ENCODE results near the gene B4GALT5. TPM values are rescaled to one million over a fixed set of nuclear protein-coding genes. Genes with fewer than 3 reads are reported as not detected.
"Not testable (repeated sequence)": the region's sequence is repeated elsewhere in the genome, so short reads cannot be mapped to it uniquely, and the experiment has no call there.

The B4GALT5 gene
- total and polyA plus RNA-seq, 2 donors (not counting 1 experiment from before 2014, with no cell fraction given), result 21.0 to 28.0 TPM

- Histone ChIP-seq H3K4me3 (replicated peaks in 1 of 4; ENCODE audit: control extremely low read depth in 1 of 4, insufficient read depth in 1 of 4, low read depth in 3 of 4, low read length in 4 of 4) (no peak overlapping the region), H3K27me3 (ENCODE audit: control insufficient read depth, insufficient read depth, low read length) (no peaks in the 10 kb centered on the region), H3K4me2 (ENCODE audit: extremely low read depth, insufficient read depth, low read length) (no peak overlapping the region), H4K20me1 (ENCODE audit: control insufficient read depth, extremely low read depth, insufficient read depth, low read length) (no peaks in the 10 kb centered on the region), H3K27ac (ENCODE audit: insufficient read depth, low read length) (no peak overlapping the region), H2AFZ (ENCODE audit: low read length) (no peak overlapping the region), H3K9ac (ENCODE audit: insufficient read depth, low read length) (no peak overlapping the region), H3K4me1 (ENCODE audit: control insufficient read depth, extremely low read depth, insufficient read depth, low read length) (no peaks in the 10 kb centered on the region), H3K9me3 (ENCODE audit: control insufficient read depth, insufficient read depth, low read depth, low read length) (no peaks in the 10 kb centered on the region), H3K79me2 (ENCODE audit: control insufficient read depth, insufficient read depth, low read length) (no peaks in the 10 kb centered on the region), H3K36me3 (ENCODE audit: control insufficient read depth, insufficient read depth, low read length) (no peaks in the 10 kb centered on the region)
- TF ChIP-seq CTCF (conservative IDR thresholded peaks at IDR 0.05 in 1 of 2, IDR thresholded peaks at IDR 0.05 in 1 of 2; ENCODE audit: low read depth in 1 of 2, low read length in 2 of 2) (no peak), EZH2 (IDR thresholded peaks at IDR 0.05; ENCODE audit: low read length, missing control alignments) (no peak)
- DNase-seq (ENCODE audit: low read depth in 2 of 2), result no peak
Measured at GRCh38 chr20:49727894-49728885, 14.5 kb upstream of the B4GALT5 start.

GRCh38 chr20:49727478-49727877, 13.8 kb upstream of the B4GALT5 start:
- DNase-seq (ENCODE audit: low read depth in 2 of 2), result no peak
- H4K20me1 ChIP-seq (ENCODE audit: control insufficient read depth, extremely low read depth, insufficient read depth, low read length), result no peaks in the 10 kb centered on the region
- H3K4me1 ChIP-seq (ENCODE audit: control insufficient read depth, extremely low read depth, insufficient read depth, low read length), result no peaks in the 10 kb centered on the region
- H3K4me3 ChIP-seq (replicated peaks in 1 of 4; ENCODE audit: control extremely low read depth in 1 of 4, insufficient read depth in 1 of 4, low read depth in 3 of 4, low read length in 4 of 4), result no peak overlapping the region
- no peaks in the 10 kb centered on the region for H3K79me2 ChIP-seq (ENCODE audit: control insufficient read depth, insufficient read depth, low read length)
- TF ChIP-seq EZH2 (IDR thresholded peaks at IDR 0.05; ENCODE audit: low read length, missing control alignments) (no peak), CTCF (conservative IDR thresholded peaks at IDR 0.05 in 1 of 2, IDR thresholded peaks at IDR 0.05 in 1 of 2; ENCODE audit: low read depth in 1 of 2, low read length in 2 of 2) (no peak)
- no peaks in the 10 kb centered on the region for H3K36me3 ChIP-seq (ENCODE audit: control insufficient read depth, insufficient read depth, low read length)
- H3K9ac ChIP-seq (ENCODE audit: insufficient read depth, low read length), result no peak overlapping the region
- H3K27me3 ChIP-seq (ENCODE audit: control insufficient read depth, insufficient read depth, low read length), result no peaks in the 10 kb centered on the region
- no peak overlapping the region for H3K27ac ChIP-seq (ENCODE audit: insufficient read depth, low read length)
- H3K4me2 ChIP-seq (ENCODE audit: extremely low read depth, insufficient read depth, low read length), result no peak overlapping the region
- H2AFZ ChIP-seq (ENCODE audit: low read length), result no peak overlapping the region
- H3K9me3 ChIP-seq (ENCODE audit: control insufficient read depth, insufficient read depth, low read depth, low read length), result no peaks in the 10 kb centered on the region

GRCh38 chr20:49725694-49726093, 12.0 kb upstream of the B4GALT5 start:
- H3K79me2 ChIP-seq (ENCODE audit: control insufficient read depth, insufficient read depth, low read length), result no peaks in the 10 kb centered on the region
- no peak for TF ChIP-seq EZH2 (IDR thresholded peaks at IDR 0.05; ENCODE audit: low read length, missing control alignments)
- TF ChIP-seq CTCF (conservative IDR thresholded peaks at IDR 0.05 in 1 of 2, IDR thresholded peaks at IDR 0.05 in 1 of 2; ENCODE audit: low read depth in 1 of 2, low read length in 2 of 2), result no peak
- no peak overlapping the region for H3K4me3 ChIP-seq (replicated peaks in 1 of 4; ENCODE audit: control extremely low read depth in 1 of 4, insufficient read depth in 1 of 4, low read depth in 3 of 4, low read length in 4 of 4)
- H2AFZ ChIP-seq (ENCODE audit: low read length), result no peak overlapping the region
- H3K27ac ChIP-seq (ENCODE audit: insufficient read depth, low read length), result no peak overlapping the region
- no peaks in the 10 kb centered on the region for H4K20me1 ChIP-seq (ENCODE audit: control insufficient read depth, extremely low read depth, insufficient read depth, low read length)
- no peaks in the 10 kb centered on the region for H3K9me3 ChIP-seq (ENCODE audit: control insufficient read depth, insufficient read depth, low read depth, low read length)
- H3K4me1 ChIP-seq (ENCODE audit: control insufficient read depth, extremely low read depth, insufficient read depth, low read length), result no peaks in the 10 kb centered on the region
- no peak overlapping the region for H3K9ac ChIP-seq (ENCODE audit: insufficient read depth, low read length)
- DNase-seq (ENCODE audit: low read depth in 2 of 2), result no peak
- no peaks in the 10 kb centered on the region for H3K27me3 ChIP-seq (ENCODE audit: control insufficient read depth, insufficient read depth, low read length)
- H3K36me3 ChIP-seq (ENCODE audit: control insufficient read depth, insufficient read depth, low read length), result no peaks in the 10 kb centered on the region
- H3K4me2 ChIP-seq (ENCODE audit: extremely low read depth, insufficient read depth, low read length), result no peak overlapping the region

- not testable (repeated sequence) for H3K4me1 ChIP-seq (ENCODE audit: control insufficient read depth, extremely low read depth, insufficient read depth, low read length); H3K36me3 ChIP-seq (ENCODE audit: control insufficient read depth, insufficient read depth, low read length); H3K27me3 ChIP-seq (ENCODE audit: control insufficient read depth, insufficient read depth, low read length); H3K9me3 ChIP-seq (ENCODE audit: control insufficient read depth, insufficient read depth, low read depth, low read length); DNase-seq (ENCODE audit: low read depth in 2 of 2); H3K4me3 ChIP-seq (replicated peaks in 1 of 4; ENCODE audit: control extremely low read depth in 1 of 4, insufficient read depth in 1 of 4, low read depth in 3 of 4, low read length in 4 of 4); H4K20me1 ChIP-seq (ENCODE audit: control insufficient read depth, extremely low read depth, insufficient read depth, low read length); H2AFZ ChIP-seq (ENCODE audit: low read length); H3K4me2 ChIP-seq (ENCODE audit: extremely low read depth, insufficient read depth, low read length); H3K9ac ChIP-seq (ENCODE audit: insufficient read depth, low read length); H3K27ac ChIP-seq (ENCODE audit: insufficient read depth, low read length); H3K79me2 ChIP-seq (ENCODE audit: control insufficient read depth, insufficient read depth, low read length)
Measured at GRCh38 chr20:49725224-49725606, 11.5 kb upstream of the B4GALT5 start.

Measured in fibroblast of lung (primary cell).